SHP77 (cell line): Measurements from ENCODE around the gene ELANE.
"Not testable (repeated sequence)": the region's sequence is repeated elsewhere in the genome, so short reads cannot be mapped to it uniquely, and the experiment has no call there.

ENCODE experiments used
- DNase-seq, 2 experiments: peaks; one replicate each; lab custom pipeline; 2025; lab: John Stamatoyannopoulos, UW

The ELANE gene

DNA sequence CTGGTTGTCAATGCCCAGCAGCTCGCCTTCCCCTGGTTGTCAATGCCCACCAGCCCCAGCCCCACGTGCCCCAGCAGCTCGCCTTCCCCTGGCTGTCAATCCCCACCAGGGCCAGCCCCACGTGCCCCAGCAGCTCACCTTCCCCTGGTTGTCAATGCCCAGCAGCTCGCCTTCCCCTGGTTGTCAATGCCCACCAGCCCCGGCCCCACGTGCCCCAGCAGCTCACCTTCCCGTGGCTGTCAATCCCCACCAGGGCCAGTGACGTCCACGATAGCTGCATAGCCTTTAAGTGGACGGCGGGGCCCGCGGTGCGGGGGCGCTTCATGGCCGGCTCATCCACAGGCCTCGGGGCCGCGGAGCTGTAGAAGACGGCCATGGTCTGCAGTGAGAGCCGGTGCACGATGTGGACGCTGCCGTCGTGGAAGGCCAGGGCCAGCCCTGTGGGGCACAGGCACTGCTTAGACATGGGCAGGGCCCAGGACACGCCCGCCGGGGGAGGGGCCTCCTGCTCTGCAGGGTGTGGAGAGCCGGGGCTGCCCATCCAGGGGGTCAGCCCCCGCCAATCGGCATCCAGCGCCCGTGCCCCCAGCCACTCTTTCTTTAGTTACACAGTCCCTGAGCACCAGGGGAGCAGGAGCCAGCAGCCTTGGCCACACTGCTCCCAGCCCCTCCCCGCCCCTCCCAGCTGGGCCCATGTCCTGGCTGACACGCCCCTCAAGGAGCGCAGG, 27.8 kb downstream of the ELANE start:
- DNase-seq = no peak

DNA sequence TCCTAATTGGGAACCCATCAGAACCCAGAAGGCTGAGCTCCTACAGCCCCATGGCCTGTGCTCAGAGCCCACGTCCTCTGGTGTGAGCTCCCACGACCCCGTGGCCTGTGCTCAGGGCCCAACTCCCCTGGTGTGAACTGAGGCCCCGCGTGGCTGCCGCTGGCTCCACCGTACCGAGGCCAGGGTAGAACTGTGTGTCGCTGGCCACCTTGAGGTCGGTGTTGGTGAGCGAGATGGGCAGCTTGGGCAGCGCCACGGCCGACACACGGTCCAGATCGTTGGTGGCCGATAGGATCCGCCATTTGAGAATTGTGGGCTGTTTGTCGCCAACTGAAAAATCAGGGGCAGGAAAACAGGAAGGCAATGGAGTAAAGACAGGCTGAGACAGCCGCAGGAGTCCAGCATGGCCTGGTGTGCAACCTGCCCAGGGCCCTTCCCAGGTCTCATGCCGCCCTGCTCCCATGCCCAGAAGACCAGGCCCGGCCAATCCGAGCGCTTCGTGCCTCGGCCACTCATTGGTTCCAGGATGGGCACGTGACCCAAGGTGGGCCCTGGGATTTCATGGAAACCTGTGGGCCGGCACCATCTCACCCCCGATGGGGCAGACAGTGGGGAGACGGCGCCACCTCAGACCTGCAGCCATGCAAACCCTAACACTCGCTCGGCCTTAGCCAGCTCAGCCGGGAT, 29.4 kb downstream of the ELANE start:
- DNase-seq = no peak

DNA sequence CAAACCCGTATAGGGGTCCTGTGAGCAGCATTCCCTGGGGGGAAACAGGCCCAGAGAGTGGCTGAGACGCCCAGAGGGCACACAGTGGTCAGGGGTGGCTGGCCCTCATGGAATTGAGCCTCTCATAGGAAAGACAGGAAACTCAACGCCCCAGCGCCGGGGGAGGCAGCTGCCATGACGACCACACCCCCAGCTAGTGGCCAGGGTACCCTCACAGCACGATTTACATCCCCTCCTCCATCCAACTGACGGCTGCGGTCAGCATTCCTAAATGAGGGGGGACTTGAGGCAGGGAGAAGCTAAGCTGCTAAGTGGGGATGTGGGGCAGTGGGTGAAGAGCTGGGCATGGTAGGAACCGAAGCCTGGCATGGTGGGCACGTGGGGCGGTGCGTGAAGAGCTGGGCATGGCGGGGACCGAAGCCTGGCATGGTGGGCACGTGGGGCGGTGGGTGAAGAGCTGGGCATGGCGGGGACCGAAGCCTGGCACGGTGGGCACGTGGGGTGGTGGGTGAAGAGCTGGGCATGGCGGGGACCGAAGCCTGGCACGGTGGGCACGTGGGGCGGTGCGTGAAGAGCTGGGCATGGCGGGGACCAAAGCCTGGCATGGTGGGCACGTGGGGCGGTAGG, 30.9 kb downstream of the ELANE start:
- DNase-seq = no peak

DNA sequence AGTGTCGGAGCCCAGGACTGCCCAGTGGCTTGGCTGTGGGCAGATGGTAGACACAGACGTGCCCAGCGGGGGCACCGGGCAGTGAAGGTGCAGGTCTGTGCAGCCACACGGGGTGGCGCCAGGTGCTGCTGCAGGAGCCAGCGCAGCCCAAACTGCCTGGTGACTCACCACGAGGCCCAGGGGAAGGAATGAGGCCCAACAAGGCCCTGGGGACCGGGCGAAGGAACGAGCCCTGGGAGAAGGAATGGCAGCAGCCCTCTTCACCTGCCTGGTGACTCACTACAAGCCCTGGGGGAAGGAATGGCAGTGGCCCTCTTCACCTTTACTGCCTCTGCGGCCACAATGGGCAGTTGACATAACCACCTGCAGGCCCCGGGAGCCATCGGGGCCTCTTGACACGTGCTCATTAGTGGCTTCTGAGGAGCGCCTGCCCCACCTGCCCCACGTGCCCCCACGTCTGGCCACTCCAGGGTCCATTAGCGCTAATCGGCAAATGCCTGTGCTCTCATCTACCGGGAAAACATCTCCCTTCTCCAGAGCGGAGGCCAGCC, 31.6 kb downstream of the ELANE start:
- DNase-seq = no peak

DNA sequence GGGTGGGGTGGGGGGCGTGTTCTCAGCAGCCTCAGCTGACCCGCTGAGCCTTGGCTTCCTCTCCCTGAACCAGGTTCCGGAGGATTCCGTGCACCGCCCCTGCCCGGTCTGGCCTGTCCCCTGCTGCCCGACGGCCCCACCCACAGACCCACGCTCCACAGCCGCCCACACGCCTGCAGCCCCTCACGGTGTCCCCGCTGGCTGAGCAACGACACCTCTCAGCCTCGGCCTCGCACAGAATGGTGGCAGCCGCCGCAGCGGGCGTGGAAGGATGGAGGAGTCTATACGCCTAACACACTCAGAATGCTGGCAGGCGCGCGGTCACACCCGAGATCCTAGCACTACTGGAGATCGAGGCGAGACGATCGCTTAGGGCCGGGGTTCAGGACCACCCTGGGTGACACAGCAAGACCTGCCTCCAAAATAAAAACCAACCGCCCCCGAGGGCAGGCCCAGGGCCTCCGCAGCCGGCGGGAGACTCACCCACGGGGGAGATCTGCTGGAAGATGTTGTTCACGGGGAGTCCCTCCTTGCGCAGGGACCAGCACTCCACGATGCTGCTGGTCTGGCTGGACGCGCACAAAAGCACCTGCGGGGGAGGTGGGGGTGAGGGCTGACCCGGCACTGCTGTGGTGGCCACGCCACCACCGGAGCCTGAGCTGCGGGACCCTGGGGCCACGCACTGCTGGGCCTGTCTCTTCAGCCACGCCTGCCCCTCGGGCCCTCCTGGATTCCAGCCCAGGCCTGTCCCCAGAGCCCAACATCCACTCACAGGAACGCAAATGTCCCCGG, 32.5 kb downstream of the ELANE start:
- DNase-seq = no peak

DNA sequence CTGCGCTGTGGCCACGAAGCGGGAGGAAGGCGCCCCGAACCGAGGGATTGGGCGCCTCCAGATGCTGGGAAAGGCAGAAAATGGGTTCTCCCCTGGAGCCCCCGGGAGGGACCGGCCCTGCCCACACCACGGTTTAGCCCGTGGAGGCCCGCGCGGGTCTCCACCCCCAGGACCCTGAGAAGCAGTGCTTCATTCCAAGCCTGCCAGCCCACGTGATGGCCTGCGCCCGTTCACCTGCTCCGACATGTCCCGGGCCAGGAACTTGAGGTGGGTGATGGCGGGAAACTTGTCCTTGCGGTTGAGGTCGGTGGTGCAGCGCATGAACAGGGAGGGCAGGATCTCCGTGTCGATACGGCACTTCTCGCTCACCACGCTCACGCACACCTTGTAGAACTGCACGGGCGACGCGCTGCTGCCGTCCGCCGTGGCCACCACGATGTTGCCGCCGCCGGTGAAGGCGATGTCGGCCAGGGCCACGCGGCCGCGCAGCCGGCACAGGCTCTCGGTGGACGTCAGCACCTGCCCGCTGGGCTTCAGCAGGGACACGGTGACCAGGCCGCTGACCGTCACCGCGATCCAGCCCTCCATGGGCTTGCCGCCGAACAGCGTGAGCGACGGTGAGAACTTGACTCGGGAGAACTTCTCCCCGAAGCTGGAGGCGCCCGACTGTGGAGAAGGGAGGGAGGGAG, 33.6 kb downstream of the ELANE start:
- DNase-seq = no peak

DNA sequence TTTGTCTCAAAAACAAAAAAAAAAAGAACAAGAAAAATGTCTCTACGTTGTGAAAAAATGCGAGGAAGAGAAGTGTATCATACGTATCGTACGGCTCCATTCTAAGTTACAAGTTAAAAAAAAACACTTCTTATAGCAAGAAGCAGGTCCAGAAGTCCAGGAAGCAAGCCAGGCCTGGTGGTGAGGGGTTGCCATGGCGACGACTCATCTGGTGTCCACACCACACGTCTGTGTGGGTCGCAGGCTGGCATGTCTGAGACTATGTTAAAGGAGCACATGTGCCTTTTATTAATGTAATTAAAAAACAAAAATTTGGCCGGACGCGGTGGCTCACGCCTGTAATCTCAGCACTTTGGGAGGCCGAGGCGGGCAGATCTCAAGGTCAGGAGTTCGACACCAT, 35.0 kb downstream of the ELANE start:
- peak in 1 of 2 experiments; percentile 33 for DNase-seq

DNA sequence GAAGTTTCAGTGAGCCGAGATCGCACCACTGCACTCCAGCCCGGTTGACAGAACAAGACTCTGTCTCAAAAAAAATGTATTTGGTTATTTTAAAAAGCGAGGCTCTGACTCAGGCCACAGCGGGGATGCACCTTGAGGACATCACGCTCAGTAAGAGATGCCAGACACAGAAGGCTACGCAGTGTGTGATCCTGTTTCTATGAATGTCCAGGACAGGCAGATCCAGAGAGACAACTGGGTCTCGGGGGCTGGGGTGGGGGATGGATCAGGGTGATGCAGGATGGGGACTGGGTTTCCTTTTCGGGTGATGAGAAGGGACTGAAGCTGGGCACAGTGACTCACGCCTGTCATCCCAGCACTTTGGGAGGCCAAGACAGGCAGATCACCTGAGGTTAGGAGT, 35.5 kb downstream of the ELANE start:
- DNase-seq = no peak

DNA sequence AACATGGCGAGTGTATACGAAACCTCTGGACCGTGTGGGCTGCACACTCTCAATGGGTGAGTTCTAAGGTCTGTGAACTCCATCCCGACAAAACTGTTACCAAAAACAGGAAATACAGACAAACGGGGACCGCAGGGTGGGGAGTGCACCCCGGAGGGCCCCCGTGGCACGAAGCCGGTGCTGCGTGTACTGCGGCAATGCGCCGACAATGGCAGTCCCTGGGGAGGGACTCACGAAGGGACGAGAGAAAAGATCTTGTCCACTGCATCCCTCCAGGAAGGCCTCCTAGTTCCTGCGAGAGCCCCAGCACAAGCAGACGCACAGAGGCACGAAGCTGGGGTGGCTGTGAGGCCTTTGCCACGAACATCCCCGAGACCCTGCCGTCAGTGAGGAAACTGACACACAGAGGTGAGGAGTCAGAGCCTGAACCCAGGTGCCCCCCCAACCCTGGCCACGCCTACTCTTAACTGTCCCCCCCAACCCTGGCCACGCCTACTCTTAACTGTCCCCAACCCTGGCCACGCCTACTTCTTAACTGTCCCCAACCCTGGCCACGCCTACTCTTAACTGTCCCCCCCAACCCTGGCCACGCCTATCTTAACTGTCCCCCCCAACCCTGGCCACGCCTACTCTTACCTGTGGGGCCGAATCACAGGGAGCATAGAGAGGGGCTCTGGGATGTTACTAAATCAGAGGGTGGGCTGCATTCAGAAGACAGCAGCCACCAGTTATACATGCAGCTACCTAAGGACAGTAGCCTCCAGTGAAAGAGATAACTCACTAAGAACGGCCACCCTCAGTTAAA, 36.7 kb downstream of the ELANE start:
- no peak for DNase-seq

DNA sequence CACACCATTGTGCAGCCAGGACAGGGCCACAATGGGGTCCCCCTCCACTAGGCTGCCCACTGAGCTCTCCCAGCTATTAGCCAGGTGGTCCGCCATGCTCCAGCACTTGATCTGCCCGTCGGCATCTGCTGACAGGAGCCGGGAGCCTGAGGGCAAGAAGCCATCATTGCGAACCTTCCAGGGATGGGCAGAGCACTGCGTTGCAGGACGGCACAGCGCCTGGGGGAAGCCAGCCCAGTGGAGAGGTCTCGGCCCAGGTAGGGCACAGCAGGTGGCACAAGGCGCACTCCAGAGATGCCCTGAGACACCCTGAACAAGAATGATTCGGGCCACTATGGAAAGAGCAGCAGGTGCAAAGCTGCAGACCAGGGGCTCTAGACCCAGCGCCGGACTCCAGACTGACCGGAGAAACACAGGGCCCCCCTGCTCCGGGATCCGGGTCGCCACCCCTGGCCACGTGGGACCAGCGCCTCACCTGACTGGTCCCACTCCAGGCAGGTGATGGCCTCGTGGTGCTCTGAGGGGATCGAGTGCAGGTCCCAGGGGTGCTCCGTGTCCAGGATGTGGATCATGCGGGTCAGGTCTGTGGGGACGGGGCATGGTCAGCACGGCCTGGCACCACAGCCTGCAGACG, 37.7 kb downstream of the ELANE start:
- no peak for DNase-seq

DNA sequence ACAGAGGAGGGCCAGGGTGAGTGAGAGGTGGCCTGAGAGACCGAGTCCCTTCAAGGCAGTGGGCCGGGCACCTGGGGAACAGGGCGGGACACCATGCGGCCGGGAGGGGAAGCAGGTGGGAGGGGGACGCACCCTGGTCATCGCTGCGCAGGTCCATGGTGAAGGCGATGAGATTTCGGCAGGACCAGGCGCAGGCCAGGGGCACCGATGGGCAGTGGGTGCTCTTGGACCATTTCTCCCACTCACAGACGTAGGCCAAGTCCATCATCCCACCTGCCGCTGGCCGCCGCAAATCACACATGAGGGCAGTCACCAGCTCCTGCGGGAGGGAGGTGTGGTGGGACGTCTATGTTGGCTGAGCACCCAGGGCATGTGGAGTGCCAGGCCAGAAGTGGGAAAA, 38.7 kb downstream of the ELANE start:
- DNase-seq = no peak

DNA sequence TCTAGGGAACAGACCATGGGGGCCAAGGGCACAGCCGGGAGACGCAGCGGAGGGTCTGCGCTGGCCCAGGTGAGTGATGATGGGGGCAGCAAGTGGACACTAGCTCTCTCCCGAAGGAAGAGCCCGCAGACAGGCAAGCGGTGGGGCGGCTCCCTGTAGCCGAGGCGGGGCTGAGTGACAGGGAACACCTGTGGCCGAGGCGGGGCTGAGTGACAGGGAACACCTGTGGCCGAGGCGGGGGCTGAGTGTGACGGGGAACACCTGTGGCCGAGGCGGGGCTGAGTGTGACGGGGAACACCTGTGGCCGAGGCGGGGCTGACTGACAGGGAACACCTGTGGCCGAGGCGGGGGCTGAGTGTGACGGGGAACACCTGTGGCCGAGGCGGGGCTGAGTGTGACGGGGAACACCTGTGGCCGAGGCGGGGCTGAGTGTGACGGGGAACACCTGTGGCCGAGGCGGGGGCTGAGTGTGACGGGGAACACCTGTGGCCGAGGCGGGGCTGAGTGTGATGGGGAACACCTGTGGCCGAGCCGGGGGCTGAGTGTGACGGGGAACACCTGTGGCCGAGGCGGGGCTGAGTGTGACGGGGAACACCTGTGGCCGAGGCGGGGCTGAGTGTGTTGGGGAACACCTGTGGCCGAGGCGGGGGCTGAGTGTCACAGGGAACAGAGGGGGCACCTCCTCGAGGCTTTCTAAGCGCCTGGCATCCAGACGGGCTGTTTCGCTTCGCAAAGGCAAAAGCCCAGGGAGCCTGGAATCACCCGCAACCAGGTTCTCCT, 39.5 kb downstream of the ELANE start:
- DNase-seq = not testable (repeated sequence)

DNA sequence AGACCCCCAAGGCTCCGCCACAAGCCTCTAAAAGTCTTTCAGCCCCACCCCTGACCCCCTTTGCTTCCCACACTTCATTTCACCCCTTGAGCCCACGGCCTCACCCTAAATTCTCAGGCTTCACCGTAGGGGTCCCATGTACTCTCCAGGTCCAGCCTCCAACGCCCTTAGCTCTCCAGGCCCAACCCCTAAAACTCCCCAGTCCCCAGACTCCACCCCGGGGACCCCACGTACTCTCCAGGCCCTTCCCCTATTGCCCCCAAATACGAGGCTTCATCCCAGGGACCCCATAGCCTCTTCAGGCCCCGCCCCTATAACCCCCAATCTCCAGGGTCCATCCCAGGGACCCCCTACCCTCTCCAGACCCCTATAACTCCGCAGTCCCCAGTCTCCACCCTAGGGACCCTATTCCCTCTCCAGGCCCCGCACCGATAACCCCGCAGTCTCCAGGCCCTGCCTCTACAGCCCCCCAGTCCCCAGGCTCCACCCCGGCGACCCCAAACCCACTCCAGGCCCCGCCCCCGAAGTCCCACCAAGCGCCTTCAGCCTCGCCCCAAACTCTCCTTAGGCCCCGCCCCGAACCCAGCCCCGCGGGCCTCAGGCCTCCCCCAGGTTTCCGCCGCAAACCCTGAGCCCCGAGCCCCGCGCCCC, 40.3 kb downstream of the ELANE start:
- no peak for DNase-seq

DNA sequence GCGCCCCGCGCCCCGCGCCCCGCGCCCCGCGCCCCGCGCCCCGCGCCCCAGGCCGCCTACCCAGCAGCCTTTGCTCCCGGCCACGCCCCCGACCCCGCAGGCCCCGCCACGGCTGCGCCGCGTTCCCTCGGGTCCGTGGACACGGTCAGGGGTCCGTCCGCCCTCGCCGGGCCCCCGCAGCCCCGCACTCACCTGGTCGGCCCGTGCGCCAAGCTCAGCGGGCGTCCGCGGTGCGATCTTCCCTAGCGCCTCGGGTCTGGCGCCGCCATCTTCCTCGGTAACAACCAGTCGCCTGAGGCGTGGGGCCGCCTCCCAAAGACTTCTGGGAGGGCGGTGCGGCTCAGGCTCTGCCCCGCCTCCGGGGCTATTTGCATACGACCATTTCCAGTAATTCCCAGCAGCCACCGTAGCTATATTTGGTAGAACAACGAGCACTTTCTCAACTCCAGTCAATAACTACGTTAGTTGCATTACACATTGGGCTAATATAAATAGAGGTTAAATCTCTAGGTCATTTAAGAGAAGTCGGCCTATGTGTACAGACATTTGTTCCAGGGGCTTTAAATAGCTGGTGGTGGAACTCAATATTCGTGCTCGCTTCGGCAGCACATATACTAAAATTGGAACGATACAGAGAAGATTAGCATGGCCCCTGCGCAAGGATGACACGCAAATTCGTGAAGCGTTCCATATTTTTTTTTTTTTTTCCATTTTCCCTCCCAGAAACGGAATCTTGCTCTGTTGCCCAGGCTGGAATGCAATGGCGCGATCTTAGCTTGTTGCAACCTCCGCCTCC, 41.0 kb downstream of the ELANE start, which contains the start of the genes MED16 and RNU6-9:
MED16 (minus strand) TSS at position 294 of the 796 bp plus-strand sequence. CDS start 2,056 bp downstream, outside the sequence.
RNU6-9 (plus strand) TSS at position 591 of the 796 bp plus-strand sequence.
- DNase-seq = peak; percentile 82 to 83

DNA sequence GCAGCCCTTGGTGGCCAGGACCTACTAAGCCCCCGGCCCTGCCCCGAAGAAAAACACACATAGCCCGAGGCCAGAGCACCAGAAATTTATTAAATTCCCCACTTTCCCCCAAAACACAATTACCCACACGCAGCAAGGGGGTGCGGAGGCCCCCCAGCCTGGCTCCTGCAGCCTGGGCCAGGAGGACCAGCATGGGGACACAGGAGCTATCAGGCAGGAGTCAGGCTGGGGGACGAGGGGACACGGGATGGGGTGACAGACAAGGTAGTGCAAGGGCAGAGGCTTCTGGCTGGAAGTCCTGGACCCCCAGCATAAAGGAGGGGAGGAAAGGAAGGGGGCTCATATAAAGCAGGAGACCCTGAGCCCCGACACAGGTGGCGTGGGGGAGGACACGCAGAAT, 44.3 kb downstream of the ELANE start:
- no peak for DNase-seq

DNA sequence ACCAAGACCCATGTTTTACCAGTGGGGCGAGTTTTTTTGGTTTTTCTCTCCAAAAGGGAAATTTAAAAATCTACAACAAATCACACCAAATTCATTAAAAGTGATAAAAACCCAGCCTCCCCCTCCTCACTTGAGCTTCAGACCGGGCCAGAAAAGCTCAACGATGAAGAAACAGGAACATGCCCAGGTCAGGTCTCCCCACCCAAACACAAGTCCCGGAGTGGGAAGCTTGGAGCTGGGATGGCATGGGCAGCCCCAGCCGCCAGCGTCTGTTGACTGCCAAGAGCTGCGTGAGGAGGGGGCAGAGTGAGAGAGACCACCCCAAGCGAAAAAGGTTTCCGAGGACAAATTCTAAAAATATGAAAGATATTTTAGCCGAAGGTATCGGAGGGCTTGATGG, 44.9 kb downstream of the ELANE start:
- DNase-seq = no peak

DNA sequence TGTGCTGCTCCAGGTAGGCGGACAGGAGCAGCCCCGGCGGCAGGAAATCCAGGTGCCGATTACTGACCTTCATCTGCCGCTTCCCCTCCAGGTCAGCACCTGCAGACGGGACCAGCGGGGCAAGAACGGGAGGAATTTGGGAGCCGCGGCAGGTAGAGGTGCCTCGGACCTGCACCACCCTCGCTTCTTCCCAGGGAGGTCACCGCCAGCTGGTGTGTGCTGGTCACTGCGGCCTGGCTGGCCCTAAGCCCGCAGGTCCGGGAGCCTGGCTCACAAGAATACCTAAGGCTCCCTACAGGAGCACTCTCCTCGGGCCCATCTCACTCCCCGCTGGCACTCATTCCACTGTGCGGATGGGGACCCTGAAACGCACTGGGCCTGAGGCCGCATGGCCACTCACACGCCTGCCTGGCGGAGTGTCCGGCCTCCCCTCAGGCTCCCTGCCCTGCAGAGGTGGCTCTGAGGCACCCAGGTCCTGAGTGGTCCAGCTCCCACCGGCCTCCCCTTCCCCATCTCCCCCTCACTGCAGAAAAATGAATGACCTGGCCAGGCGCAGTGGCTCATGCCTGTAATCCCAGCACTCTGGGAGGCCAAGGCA, 45.4 kb downstream of the ELANE start:
- no peak for DNase-seq
